ENCODE measurements around the gene PLAU.

Gene PLAU
- total RNA-seq, result 0 to 0.54 (median 0.31) reads per million in 4 donors

GRCh38 chr10:73910764-73911552 is at the start of gene PLAU:
Gene PLAU (plus strand): TSS chr10:73911132. CDS start chr10:73911556, 424 bp downstream.
- peak in 4 of 5 donors; percentile 16 to 52 (median 24) for DNase-seq

DNA sequence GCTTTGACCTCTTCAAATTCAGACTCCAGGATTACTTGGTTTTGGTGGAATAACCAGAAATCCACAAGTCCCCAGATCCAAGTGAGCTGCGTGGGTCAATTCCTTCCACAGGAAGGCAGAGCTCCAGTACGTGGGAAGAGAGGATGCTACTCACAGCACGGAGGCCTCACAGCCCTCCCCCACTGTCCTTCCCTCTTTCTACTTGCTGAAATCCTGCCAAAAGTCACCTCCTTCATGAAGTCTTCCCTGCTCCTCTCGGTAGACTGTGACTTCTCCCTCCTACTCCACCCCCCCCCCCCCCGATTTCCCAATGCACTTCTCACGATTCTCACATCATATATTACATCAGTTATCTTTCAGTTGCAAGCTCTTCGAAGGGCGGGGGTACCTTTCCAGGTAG is 48.9 kb upstream of the PLAU start:
- no peak for DNase-seq

DNA sequence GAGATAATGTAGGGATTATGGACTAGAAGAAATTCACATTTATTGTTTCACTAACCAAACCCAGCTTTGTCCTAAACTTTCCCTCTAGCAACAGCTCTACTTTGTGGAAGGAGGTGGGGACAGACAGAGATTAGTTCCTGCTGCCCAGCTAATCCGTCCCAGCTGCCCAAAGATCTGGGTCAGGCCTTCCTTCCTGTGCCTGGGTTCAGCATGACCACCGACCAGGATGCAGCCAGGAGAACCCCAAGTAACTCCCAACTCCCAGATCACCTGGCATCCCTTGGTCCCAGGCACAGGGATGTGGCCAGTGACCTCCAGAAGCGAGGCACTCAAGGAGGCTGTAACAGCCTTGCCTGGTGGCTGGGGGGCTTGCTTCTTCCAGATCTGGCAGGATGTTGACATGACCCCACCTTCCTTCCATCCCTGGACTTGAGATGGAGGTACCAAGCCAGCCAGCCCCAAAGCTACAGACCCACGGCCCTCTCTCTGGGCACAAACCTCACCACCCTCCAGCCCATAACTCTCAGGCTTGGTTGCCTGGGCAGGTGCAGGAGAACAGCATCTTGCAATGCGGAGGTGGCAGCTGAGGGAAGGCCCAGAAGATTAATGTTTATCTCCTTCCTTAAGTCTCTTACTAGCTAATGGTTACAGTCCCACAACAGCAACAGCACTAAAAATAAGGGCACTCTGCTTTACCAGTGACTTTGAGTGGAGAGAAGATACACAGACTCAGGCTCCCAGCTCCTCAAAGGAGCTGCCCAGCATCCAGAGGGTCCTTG is 47.7 kb upstream of the PLAU start:
- no peak for DNase-seq

DNA sequence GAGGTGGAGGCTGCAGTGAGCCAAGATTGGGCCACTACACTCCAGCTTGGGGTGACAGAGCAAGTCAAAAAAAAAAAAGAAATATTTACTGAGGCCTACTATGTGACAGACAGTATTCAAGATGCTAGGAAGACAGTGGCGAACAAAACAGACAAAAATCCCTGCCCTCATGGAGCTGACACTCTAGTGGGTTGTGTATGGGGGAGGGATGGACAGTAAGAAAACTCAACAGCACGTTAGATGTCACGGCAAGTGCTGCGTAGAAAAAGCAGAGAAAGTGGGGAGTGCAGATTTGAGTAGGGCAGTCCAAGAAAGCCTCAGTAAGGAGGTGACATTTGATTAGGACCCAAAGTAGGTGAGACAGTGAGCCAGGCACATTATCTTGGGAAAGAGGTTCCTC is 46.7 kb upstream of the PLAU start:
- DNase-seq, result no peak

GRCh38 chr10:73865107-73865458 is 45.8 kb upstream of the PLAU start:
- no peak for DNase-seq

DNA sequence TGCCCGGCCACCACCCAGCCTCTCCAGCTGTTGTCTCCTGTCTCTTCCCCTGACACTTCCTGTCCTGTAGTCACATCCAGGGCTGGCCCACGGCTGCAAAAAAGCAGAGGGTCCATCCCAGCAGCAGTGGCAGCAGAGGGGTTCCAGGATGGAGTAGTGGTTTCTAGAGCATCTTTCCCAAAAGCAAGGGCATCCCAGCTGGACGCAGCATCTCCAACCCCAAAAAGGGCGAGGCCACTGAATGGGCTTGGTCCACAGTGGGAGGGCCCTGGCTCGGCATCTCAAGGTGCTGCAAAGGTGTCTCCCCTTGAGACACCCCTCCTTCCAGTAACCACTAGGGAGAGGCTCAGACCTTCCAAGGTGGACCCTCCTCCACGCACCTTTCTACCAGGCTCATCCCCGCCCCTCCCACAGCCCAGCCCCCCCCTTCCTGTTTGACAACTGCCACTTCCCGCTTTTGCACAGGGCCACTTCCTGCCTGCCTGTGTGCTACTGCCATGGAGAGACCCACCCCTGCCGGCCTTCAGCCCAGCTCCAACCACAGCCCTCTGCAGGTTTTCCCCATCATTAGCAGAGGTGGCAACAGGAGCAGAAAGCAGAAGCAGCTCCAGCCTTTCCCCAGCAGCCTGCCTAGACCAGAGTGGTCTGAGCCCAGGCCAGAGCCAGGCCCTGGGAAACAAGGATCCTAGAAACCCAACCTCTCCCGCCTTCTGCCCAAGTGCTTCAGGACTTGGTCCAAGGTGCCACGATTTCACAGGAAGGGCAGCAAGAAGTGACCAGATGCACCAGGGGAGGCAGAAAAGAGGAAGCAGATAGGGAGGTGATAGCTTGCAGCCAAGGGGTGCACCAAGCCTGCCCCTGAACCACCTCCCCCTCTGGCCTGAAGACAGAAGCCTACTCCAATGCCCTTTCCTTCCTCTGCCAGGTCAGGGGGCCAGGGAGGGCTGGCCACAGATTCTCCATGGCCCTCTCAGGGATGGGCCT is 45.2 kb upstream of the PLAU start:
- DNase-seq, result peak; percentile 25 to 82 (median 37)

DNA sequence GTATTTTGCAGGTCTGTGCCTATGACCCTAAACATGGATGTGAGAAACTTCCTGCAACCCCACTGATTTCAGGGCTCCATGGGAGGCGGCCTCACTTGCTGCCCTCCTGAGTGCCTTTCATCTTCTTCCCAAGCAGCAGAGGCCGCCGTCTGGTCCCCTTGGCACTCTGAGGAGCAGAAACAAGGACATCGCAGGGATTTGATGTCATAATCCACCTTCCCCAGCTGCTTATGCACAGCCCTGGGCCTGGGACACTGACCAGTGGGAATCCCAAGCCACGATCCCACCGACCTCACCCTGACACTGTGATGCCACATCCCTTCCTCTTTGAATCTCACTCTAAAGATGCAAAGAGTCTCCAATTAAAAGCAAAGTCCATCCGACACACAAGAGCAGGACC is 44.3 kb upstream of the PLAU start:
- DNase-seq, result no peak

DNA sequence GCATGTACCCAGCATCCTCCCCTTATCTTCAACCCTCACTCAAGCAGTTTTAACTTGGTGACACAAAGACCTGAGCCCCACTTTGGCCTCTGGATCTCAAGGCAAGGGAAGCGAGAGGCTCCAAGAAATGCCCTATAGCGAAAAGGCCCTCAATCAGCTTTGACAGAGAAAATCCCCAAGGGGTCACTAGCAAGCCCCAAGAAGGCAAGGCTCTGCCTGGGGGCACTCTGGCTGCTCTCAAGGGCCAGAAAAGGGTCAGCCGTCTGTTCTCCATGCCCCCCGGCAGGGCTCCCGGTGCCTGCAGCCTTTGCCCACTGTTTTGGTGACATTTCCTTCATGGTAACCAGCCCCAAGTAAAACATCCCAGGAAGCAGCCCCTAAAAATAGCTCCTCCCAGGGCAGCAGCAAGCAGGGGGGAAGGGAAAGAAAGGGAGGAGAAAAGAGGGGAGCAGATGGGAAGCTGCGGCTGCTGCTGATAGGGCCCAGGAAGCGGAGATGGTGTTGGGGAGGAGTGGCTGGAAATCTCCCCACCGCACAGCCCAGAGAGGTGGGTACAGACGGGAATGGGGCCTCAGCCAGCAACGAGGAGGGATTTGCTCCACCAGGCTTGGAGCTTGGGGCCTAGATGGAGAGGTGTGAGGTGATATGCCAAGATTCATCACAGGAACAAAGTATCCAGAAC is 43.7 kb upstream of the PLAU start:
- no peak for DNase-seq

- no peak for DNase-seq
Measured at GRCh38 chr10:73867871-73868631, 42.9 kb upstream of the PLAU start.

- no peak for DNase-seq
Measured at GRCh38 chr10:73868655-73869195, 42.2 kb upstream of the PLAU start.

DNA sequence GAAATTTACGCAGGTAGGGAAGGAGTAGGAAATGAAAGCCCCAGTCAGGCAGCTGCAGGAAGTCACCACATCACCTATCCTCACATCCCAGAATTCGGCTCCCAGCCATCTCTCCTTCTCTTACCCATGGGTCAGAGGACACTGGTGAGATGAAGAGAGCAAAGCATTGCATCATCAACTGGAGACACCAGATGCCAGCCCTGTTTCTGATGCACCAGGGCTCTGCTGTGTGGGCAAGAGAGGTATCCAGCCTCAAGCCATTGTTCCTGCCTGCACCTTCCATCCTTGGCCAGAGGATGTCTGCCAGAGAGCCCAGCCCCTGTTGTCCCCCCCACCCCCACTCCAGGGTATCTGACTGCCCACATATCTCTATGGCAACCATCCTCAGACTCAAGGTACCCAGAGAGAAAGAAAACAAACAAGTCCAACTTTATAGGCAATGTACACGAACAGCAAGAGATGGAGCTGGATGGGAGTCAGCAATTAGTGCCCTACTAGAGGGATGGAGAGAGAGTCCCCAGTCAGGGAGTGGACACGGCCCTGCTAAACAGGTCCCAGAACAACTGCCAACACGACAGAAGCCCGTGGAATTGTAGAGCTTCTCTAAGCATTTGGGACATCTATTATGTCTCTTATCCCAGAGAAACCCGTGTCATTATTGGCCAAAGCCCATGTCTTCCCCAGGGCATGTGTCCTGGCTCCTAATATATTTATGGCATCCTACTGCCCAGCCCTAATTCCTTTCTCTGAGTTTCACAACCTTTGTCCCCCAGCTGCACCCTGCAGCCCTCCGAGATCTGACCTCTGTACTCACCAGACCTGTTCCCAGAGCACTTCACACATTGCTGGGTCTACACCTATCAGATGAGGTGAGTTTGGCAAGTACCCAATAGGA is 39.4 kb upstream of the PLAU start:
- no peak for DNase-seq

DNA sequence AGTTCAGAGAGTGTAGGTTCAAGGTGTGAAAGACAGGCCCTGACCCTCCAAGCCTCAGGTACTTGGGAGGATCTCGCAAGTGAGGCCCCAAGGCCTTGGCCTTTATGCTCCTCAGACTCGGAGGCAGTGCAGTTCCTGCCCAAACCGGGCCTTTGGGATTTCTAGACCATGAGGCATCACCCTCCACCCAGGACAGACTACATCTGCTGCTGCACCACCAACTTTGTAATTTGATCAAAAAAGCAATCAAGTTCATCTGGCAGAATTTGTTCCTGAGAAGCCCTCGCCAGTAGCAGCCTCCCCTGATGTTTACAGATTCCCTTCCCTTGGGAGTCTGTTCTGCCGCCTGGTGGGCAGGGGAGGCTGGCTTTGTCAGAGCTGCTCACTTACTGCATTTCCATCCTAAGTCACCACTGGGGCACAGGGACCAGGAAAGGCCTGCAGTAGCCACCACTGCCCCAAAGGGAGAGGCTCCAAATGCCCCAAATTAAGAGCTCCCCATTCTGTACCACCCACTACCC is 38.7 kb upstream of the PLAU start:
- no peak for DNase-seq

DNA sequence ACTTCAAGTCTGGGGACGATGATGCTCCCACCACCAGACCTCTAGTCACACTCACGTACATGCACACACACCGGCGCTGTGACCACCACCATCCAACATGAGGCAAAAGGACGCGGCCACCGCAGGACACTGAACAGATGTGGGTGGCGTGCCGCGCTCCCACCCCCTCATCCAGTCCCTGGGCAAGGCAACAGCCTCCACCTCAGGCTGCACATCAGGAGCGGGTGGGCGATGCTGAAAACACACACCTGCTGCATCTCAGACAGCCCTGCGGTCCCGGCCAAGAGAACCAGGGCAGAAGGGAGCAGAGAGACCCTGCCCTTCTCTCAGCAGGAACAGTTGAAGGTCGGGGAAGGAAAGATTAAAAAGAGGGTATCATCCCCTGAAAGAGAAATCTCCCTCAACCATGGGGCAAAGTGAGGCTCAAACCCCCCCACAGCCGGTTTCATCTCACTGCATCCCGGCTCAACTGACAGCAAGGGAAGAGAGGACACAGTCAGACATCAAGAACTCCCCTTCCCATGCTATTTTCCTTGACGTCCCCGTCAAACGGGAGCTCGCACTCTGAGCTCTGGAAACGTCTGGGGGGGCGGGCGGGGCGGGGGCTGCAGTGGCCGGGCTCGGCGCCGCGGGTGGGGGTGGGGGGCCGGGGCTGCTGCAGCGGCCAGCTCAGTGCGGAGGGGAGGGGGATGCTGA is 37.6 kb upstream of the PLAU start:
- DNase-seq, result no peak

DNA sequence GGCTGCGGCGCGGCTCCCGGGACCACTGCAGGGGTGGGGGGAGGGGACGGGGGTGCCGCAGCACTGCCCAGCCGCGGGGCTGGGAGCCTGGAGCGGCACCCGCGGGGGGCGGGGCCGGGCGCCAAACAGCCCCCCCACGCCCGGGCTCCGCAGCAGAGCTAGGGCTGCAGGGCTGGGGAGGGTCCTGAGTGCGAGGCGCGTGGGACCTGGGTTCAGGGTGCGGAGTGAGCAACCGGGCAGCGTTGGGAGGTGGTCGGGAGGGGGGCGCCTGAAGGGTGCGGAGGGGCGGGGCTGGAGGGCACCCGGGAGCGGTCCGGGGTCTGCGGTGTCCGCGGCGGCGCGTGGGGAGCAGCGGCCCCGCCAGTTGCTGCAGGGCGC is 37.1 kb upstream of the PLAU start:
- DNase-seq, result no peak

- DNase-seq, result peak; percentile 75 to 88 (median 82)
Measured at GRCh38 chr10:73874267-73875138, 36.4 kb upstream of the PLAU start, which contains the start of gene CAMK2G. Gene CAMK2G (minus strand): TSS chr10:73874555. CDS start chr10:73874461, 94 bp downstream.

DNA sequence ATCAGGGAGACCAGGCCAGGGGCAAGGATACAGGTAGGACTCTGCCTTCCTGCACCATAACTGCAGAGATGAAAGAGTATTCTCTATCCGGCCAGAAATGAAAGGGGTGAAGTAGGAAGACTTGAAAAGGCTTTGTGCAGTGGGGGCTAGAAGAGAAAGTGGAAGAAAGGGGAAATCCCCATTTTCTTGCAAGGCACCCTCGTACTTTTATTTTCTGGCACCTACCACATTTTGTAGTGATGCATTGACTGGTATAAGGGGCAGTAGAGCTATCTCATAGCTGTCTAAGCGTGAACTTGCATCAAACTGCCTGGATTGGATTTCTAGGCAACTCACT is 35.8 kb upstream of the PLAU start:
- peak in 3 of 5 donors; percentile 35 to 66 (median 42) for DNase-seq

DNA sequence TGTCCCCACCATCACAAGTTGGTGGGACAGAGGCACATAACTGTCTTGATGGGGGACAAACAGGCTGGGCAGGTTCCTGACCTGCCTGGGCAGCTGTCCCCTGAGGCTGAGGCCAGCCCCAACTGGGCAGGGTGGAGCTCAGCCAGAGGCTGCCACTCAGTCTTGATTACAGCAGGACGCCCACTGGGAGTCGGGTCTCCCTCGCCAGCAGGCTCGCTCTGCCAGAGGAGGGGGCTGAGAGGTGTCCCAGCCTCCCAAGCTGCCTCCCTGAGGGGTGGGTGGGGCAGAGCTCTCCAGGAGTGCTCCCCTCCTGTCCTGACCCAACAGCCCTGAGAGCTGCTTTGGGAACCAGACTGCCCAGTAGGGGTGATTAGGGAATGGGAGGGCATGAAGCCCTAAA is 34.8 kb upstream of the PLAU start:
- no peak for DNase-seq

- DNase-seq, result no peak
Measured at GRCh38 chr10:73876566-73876965, 34.4 kb upstream of the PLAU start.
